ENCODE results near the gene LEMD2. TPM values are rescaled to one million over a fixed set of nuclear protein-coding genes. Genes with fewer than 3 reads are reported as not detected.

Gene LEMD2
- total and polyA plus RNA-seq, 2 of the 4 experiments (the other 2 are of a cell fraction), result 26.5 to 43.6 TPM

DNA sequence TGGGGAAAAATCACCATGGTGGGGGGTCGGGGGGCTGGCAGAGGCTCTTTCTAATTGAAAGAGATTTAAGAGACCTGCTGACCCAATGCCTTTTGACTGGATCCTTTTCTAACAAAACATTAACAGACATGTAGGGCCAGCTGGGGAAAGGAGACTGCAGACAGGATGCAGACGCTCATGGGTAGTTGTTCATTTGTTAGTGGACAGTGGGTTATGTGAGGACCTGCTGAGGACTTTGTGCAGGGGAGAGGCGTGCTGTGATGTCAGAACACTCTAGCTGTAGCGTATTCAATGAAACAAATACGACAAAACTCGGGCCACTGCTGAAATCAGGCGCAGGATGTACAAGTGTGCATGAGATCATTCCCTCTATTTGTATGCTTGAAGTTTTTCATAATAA lies 43.4 kb downstream of the LEMD2 start:
- peak overlapping the region; percentile 50 for H4K91ac ChIP-seq (ENCODE audit: insufficient read depth, low read depth, low read length)
- H3K4ac ChIP-seq (ENCODE audit: low read depth, low read length), result peak overlapping the region; percentile 78
- H3K4me2 ChIP-seq (ENCODE audit: low read depth, low read length), result peak overlapping the region; percentile 69; the same call in 1 of the 2 replicates
- peak overlapping the region; percentile 57 for H2AK5ac ChIP-seq (ENCODE audit: low read depth, low read length)
- DNase-seq (peak; percentile 51), ATAC-seq (ENCODE audit: low read depth) (no peak)
- no CpG with 5 or more reads among the region's 7 CpGs for WGBS, 2 experiments (ENCODE audit: extremely low coverage in 2 of 2, insufficient read length in 1 of 2)
- peak overlapping the region; percentile 85 for H3K18ac ChIP-seq (ENCODE audit: low read depth, low read length)
- H2BK5ac ChIP-seq (ENCODE audit: low read depth, low read length, poor library complexity, severe bottlenecking), result no peak overlapping the region
- H3K23ac ChIP-seq (ENCODE audit: low read depth, low read length), result no peak overlapping the region
- H3K14ac ChIP-seq (replicated peaks; ENCODE audit: low read depth, low read length), result peak overlapping the region; percentile 94; the same call in 1 of the 2 replicates
- H2BK120ac ChIP-seq (ENCODE audit: low read depth, low read length), result peak overlapping the region; percentile 96; the same call in 1 of the 2 replicates
- peaks cover 10% of the 10 kb centered on the region for H3K9me1 ChIP-seq (ENCODE audit: insufficient read depth, low read length)
- peak overlapping the region; percentile 64 for H2AFZ ChIP-seq (replicated peaks; ENCODE audit: low read length, poor library complexity)
- H4K20me1 ChIP-seq (ENCODE audit: insufficient read depth, low read length), result no peaks in the 10 kb centered on the region; the same call in 1 of the 2 replicates
- dilution Hi-C loops (cut with HindIII; ENCODE audit: low sequenced_read_pairs, unreplicated experiment) (no loop called here), intact Hi-C loops (cut with micrococcal nuclease) (loop anchor here (2.0 kb wide), 1 partner anchor 25 kb away; no protein-coding TSS in a partner anchor), in situ Hi-C loops (cut with MboI; ENCODE audit: low sequenced_read_pairs) (no loop called here)
- H2BK15ac ChIP-seq (ENCODE audit: low read depth, low read length), result peak overlapping the region; percentile 25; the same call in 1 of the 3 replicates
- H4K5ac ChIP-seq (ENCODE audit: low read depth, low read length), result peak overlapping the region; percentile 72
- H3K79me1 ChIP-seq (ENCODE audit: low read depth in 1 of 2, low read length in 2 of 2), result no peaks in the 10 kb centered on the region; a peak in 1 of 4 replicates
- H2BK20ac ChIP-seq (ENCODE audit: low read depth, low read length), result peak overlapping the region; percentile 87
- H3K4me3 ChIP-seq (ENCODE audit: insufficient read depth, low read depth, low read length), result no peak overlapping the region
- ChIA-PET CTCF (interaction anchor here (0.7 to 5.0 kb wide), 5 partner anchors 16 to 409 kb away, joined by 3 to 29 read pairs (median 10); no protein-coding TSS in a partner anchor), POLR2A (ENCODE audit: unreplicated experiment) (no interaction called here)
- H3K27me3 ChIP-seq (ENCODE audit: control insufficient read depth, insufficient read depth, low read length), result peaks cover 6% of the 10 kb centered on the region; the same call in 1 of the 2 replicates
- H3K36me3 ChIP-seq (ENCODE audit: control insufficient read depth, insufficient read depth, low read length), result no peaks in the 10 kb centered on the region
- peaks cover 24% of the 10 kb centered on the region for H3K4me1 ChIP-seq (ENCODE audit: control insufficient read depth, insufficient read depth, low read length)
- no peak overlapping the region for H3K56ac ChIP-seq (ENCODE audit: extremely low read depth, insufficient read depth, low read length)
- peak overlapping the region; percentile 1 to 96; a peak in 3 of 4 replicates for H4K8ac ChIP-seq (ENCODE audit: low read depth in 2 of 2, low read length in 2 of 2)
- no TSS peak for BruUV-seq (replicated peaks)
- TF ChIP-seq SMC3 (IDR thresholded peaks at IDR 0.05; ENCODE audit: low read depth, low read length), result no peak
- no peak for TF ChIP-seq MXI1 (IDR thresholded peaks at IDR 0.05; ENCODE audit: borderline replicate concordance, low read depth, low read length)
- TF ChIP-seq, protein P1, sequence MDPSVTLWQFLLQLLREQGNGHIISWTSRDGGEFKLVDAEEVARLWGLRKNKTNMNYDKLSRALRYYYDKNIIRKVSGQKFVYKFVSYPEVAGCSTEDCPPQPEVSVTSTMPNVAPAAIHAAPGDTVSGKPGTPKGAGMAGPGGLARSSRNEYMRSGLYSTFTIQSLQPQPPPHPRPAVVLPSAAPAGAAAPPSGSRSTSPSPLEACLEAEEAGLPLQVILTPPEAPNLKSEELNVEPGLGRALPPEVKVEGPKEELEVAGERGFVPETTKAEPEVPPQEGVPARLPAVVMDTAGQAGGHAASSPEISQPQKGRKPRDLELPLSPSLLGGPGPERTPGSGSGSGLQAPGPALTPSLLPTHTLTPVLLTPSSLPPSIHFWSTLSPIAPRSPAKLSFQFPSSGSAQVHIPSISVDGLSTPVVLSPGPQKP (IDR thresholded peaks at IDR 0.05; ENCODE audit: borderline replicate concordance, low read depth, low read length), result no peak
- no peak for TF ChIP-seq MAFK (IDR thresholded peaks at IDR 0.05; ENCODE audit: low read depth, low read length)
- TF ChIP-seq USF2 (IDR thresholded peaks at IDR 0.05; ENCODE audit: low read depth, low read length), result no peak
- TF ChIP-seq BHLHE40 (IDR thresholded peaks at IDR 0.05; ENCODE audit: low read depth, low read length), result no peak
- no peak for TF ChIP-seq RAD21 (IDR thresholded peaks at IDR 0.05; ENCODE audit: low read length)
- no peak for TF ChIP-seq FOS (IDR thresholded peaks at IDR 0.05; ENCODE audit: low read depth, low read length)
- TF ChIP-seq MAZ (IDR thresholded peaks at IDR 0.05; ENCODE audit: borderline replicate concordance, low read depth, low read length), result no peak
- no peak for TF ChIP-seq CTCF (conservative IDR thresholded peaks at IDR 0.05; ENCODE audit: low read depth, low read length)
- no peak for TF ChIP-seq POLR2A (IDR thresholded peaks at IDR 0.05; ENCODE audit: low read depth, low read length)
- TF ChIP-seq RFX5 (IDR thresholded peaks at IDR 0.05; ENCODE audit: low read depth, low read length), result no peak
- TF ChIP-seq CHD1 (IDR thresholded peaks at IDR 0.05; ENCODE audit: low read depth, low read length), result no peak
- no peak for TF ChIP-seq NFE2L2 (IDR thresholded peaks at IDR 0.05; ENCODE audit: low read depth, low read length)
- no peak for TF ChIP-seq RCOR1 (IDR thresholded peaks at IDR 0.05; ENCODE audit: insufficient replicate concordance, low read length)
- no peak for TF ChIP-seq CEBPB (IDR thresholded peaks at IDR 0.05; ENCODE audit: low read depth, low read length)
- H3K27ac ChIP-seq (ENCODE audit: insufficient read depth, low read length), result peak overlapping the region; percentile 30; the same call in 1 of the 2 replicates
- peak overlapping the region; percentile 39; the same call in 1 of the 2 replicates for H3K9ac ChIP-seq (ENCODE audit: low read depth, low read length)
- H3K9me3 ChIP-seq (ENCODE audit: control insufficient read depth, insufficient read depth, low read length), result no peaks in the 10 kb centered on the region
- peak overlapping the region; percentile 22 for H2AK9ac ChIP-seq (replicated peaks; ENCODE audit: low read depth, low read length, poor library complexity)
